Thyroid gland (tissue), 4 donors: ENCODE results near the gene EPHA1. TPM values are rescaled to one million over a fixed set of nuclear protein-coding genes. Genes with fewer than 3 reads are reported as not detected.

Experiments
- DNase-seq, 2 donors: peaks; one replicate each; pipeline ENCODE4 v3.0.0-alpha.2; 2019
- H3K27ac ChIP-seq, 3 donors: fragments of 200-600 bp; sonication (generic); 1 replicate in 2 of 3; 2 replicates in 1 of 3; pipeline ENCODE4 v1.5.1; 2016 to 2019; ENCODE audit warnings: mild to moderate bottlenecking in 1 of 3, moderate library complexity in 1 of 3
- H3K27me3 ChIP-seq: fragments of 200-600 bp; sonication (generic); one replicate; pipeline ENCODE4 v1.5.1; 2019
- H3K36me3 ChIP-seq, 2 donors: fragments of 200-600 bp; sonication (generic); one replicate each; pipeline ENCODE4 v1.5.1; 2016 to 2019
- H3K4me1 ChIP-seq, 2 donors: fragments of 200-600 bp; sonication (generic); one replicate each; pipeline ENCODE4 v1.5.1; 2017 to 2019
- H3K4me3 ChIP-seq, 3 donors: fragments of 200-600 bp; sonication (generic); replicated peaks in 1 of 3; 1 replicate in 2 of 3; 2 replicates in 1 of 3; pipeline ENCODE4 v1.5.1; 2016; ENCODE audit warnings: mild to moderate bottlenecking in 1 of 3
- H3K9me3 ChIP-seq: fragments of 200-600 bp; sonication (generic); one replicate; pipeline ENCODE4 v1.5.1; 2017
- POLR2A ChIP-seq, 2 donors: fragments of 450-650 bp; IDR thresholded peaks; one replicate each; pipeline ENCODE4 v1.6.1; 2017; ENCODE audit warnings: antibody characterized with exemption in 2 of 2, mild to moderate bottlenecking in 2 of 2, moderate library complexity in 1 of 2
- WGBS, 2 donors: methylation state at CpG; one replicate each; pipeline ENCODE4 v1.1.5; 2017; 5-methylcytosine and 5-hydroxymethylcytosine counted together
- intact Hi-C: fragments of 100-400 bp; cut with DNase I; formaldehyde crosslinking; loops from one replicate; pipeline ENCODE4 v1.15.1; 2023
- total RNA-seq, 4 donors: library from RNA; depleted of rRNA; stranded (reverse); fragments of >200 nt; gene quantifications; one replicate each; pipeline ENCODE4 v1.2.3, GENCODE V29; 2016
- TF ChIP-seq, protein P1 (sequence below), 6 experiments: fragments of 200-600 bp in 3 of 6; fragments of 450-650 bp in 3 of 6; sonication (generic) in 3 of 6; IDR thresholded peaks; one replicate each; pipeline ENCODE4 v1.5.1; 2016 to 2019; ENCODE audit warnings: antibody characterized with exemption in 6 of 6, mild to moderate bottlenecking in 2 of 6, inconsistent platforms in 1 of 6, moderate library complexity in 1 of 6

Gene EPHA1
- total RNA-seq, 4 donors from 2014 or later = 7.5 to 22.4 (median 16.4) TPM

- Histone ChIP-seq H3K4me1 (peaks cover 7 to 12% of the 10 kb centered on the region in 2 donors), H3K27me3 (peaks cover 11% of the 10 kb centered on the region), H3K36me3 (no peaks in the 10 kb centered on the region), H3K9me3 (no peaks in the 10 kb centered on the region), H3K4me3 (no peak overlapping the region), H3K27ac (no peak overlapping the region)
- 77 to 83% methylated on average over 11 of the region's 11 CpGs for WGBS, 2 donors
- DNase-seq = no peak
- intact Hi-C loops = loop anchor here (5.0 kb wide), 1 partner anchor 38 kb away; no protein-coding TSS in a partner anchor
- TF ChIP-seq, protein P1, sequence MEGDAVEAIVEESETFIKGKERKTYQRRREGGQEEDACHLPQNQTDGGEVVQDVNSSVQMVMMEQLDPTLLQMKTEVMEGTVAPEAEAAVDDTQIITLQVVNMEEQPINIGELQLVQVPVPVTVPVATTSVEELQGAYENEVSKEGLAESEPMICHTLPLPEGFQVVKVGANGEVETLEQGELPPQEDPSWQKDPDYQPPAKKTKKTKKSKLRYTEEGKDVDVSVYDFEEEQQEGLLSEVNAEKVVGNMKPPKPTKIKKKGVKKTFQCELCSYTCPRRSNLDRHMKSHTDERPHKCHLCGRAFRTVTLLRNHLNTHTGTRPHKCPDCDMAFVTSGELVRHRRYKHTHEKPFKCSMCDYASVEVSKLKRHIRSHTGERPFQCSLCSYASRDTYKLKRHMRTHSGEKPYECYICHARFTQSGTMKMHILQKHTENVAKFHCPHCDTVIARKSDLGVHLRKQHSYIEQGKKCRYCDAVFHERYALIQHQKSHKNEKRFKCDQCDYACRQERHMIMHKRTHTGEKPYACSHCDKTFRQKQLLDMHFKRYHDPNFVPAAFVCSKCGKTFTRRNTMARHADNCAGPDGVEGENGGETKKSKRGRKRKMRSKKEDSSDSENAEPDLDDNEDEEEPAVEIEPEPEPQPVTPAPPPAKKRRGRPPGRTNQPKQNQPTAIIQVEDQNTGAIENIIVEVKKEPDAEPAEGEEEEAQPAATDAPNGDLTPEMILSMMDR (IDR thresholded peaks at IDR 0.05) = no peak
- no peak for TF ChIP-seq POLR2A (IDR thresholded peaks at IDR 0.05)
These were observed 48.8 kb downstream of the EPHA1 start for GRCh38 chr7:143359771-143360353.

GRCh38 chr7:143358626-143359025 is 50.0 kb downstream of the EPHA1 start:
- Histone ChIP-seq H3K27me3 (peaks cover 11% of the 10 kb centered on the region), H3K27ac (no peak overlapping the region), H3K4me1 (peaks cover 7 to 12% of the 10 kb centered on the region in 2 donors), H3K4me3 (no peak overlapping the region), H3K36me3 (no peaks in the 10 kb centered on the region), H3K9me3 (no peaks in the 10 kb centered on the region)
- WGBS, 2 donors = 93% methylated on average over 12 of the region's 12 CpGs
- DNase-seq = no peak
- intact Hi-C loops = no loop called here
- TF ChIP-seq, protein P1 (IDR thresholded peaks at IDR 0.05) = no peak
- no peak for TF ChIP-seq POLR2A (IDR thresholded peaks at IDR 0.05)

DNA sequence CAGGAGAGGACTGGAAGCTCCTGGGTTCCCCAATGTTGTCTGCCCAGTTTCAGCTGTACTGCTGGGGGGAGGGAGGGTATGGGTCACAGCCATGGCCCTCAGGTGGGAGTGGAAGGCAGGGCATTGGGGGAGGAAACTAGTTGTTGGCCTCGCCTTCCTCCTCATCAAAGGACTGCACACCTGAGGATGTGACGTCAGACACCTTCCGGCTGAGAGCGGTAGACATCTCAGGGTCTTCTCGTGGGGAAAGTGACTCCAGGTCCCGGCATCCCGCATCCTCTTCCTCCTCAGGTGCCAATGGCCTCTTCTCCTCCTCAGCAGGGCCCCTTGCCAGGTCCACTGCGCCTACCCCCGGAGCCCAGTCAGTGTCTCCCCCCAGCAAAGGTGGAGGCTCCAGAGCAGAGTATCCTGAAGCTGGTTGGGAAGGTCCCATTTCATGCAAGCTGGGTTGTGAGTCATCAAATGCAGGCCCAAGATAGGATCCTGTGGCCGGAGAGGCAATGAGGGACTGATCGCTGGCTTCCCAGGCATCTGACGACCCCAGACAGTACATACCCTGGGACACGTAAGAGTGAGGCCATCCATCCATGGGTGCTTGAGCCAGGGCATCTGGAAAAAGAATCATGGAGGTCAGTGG is 52.1 kb downstream of the EPHA1 start:
- no peak for DNase-seq
- intact Hi-C loops = no loop called here
- H3K4me1 ChIP-seq = peaks cover 0 to 3% of the 10 kb centered on the region in 2 donors
- 92 to 98% methylated on average over 13 of the region's 13 CpGs for WGBS, 2 donors
- H3K27me3 ChIP-seq = peaks cover 2% of the 10 kb centered on the region
- H3K9me3 ChIP-seq = no peaks in the 10 kb centered on the region
- no peak overlapping the region for H3K4me3 ChIP-seq
- no peaks in the 10 kb centered on the region for H3K36me3 ChIP-seq
- no peak for TF ChIP-seq POLR2A (IDR thresholded peaks at IDR 0.05)
- TF ChIP-seq, protein P1 (IDR thresholded peaks at IDR 0.05) = no peak
- no peak overlapping the region for H3K27ac ChIP-seq

DNA sequence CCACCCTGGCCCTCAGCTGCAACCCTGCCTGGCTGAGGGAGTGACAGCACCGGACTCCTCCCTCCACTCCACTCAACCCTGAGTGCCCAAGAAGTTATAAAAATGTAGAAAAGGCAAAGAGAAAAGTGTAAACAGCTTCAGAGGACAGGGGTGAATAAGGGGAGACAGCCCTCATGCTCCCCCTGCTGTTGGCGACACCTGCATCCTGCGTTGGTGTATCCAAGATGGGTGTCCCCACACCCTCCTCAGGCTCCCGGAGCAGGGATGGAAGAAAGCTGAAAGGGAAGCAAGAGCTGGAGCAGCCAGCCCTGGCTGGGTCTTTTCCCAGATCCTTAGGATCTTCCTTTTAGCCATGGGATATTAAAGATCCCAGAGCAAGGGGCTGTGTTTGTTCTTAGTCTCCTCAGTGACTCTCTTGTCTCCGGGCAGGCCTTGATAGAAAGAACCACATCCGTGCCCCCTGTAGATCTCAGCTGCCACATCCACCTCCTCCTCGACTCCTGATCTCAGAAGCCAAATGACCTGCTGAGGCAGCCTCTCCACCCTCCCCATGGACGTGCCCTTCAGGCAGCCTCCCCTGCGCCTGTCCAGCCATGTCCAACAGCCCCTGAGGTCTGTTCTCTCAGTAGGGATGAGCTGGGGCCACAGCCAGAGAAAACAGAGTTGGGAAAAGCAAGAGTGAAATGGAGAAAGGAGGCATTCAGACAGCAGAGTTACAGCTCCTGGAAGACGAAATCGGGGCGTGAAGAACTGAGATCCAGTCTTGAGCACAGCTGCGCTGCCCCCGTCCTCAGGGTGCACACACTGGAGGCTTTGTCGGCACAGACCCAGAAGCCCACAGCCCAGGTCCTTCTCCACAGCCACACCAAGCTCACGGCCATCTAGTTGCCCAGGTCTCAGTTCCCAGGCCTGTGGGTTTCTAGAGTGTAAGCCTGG is 52.9 kb downstream of the EPHA1 start:
- TF ChIP-seq, protein P1 (IDR thresholded peaks at IDR 0.05) = no peak
- TF ChIP-seq POLR2A (IDR thresholded peaks at IDR 0.05) = no peak

More for the DNA sequence above, 52.9 kb downstream of the EPHA1 start:
- Histone ChIP-seq H3K27me3 (no peaks in the 10 kb centered on the region), H3K9me3 (no peaks in the 10 kb centered on the region), H3K4me3 (no peak overlapping the region), H3K36me3 (no peaks in the 10 kb centered on the region), H3K27ac (no peak overlapping the region), H3K4me1 (no peaks in the 10 kb centered on the region)
- WGBS, 2 donors = 86 to 89% methylated on average over 16 of the region's 16 CpGs
- intact Hi-C loops = no loop called here
- no peak for DNase-seq
